CD4-positive, alpha-beta T cell (primary cell): Measurements from ENCODE around the gene NOL3. TPM values are rescaled to one million over a fixed set of nuclear protein-coding genes. Genes with fewer than 3 reads are reported as not detected.
A peak's percentile ranks its signal among the peaks of the same experiment; 100 is the strongest.
"Not testable (repeated sequence)": the region's sequence is repeated elsewhere in the genome, so short reads cannot be mapped to it uniquely, and the experiment has no call there.

ENCODE experiments used
- ATAC-seq: fragments of 200-7000 bp; cut with Tn5 transposase; one replicate; pipeline ENCODE4 v1.10.0; 2022; ENCODE audit warnings: mild to moderate bottlenecking; ENCODE audit not compliant: poor library complexity
- CTCF ChIA-PET: fragments of 350-600 bp; sonication (Branson Sonifier 250); formaldehyde crosslinking; loops from one replicate; lab custom pipeline; 2021; ENCODE audit warnings: antibody characterized with exemption, inconsistent platforms; lab: Charles Lee
- POLR2A ChIA-PET: fragments of 350-600 bp; sonication (Branson Sonifier 250); formaldehyde crosslinking; loops from one replicate; lab custom pipeline; 2021; ENCODE audit warnings: antibody characterized with exemption, inconsistent platforms; lab: Charles Lee
- DNase-seq, 14 experiments: peaks; one replicate each; pipeline ENCODE4 v3.0.0-alpha.2; 2013 to 2020; ENCODE audit warnings: mixed read lengths in 2 of 14
- H3K27ac ChIP-seq, 2 donors: one replicate each; pipeline versions ENCODE4 v1.5.1 to v1.7.0; 2013; ENCODE audit warnings: low read length in 2 of 2, low read depth in 1 of 2, mild to moderate bottlenecking in 1 of 2
- H3K27me3 ChIP-seq, 2 experiments: 1 replicate in 1 of 2; 2 replicates in 1 of 2; pipeline versions ENCODE4 v1.6.1 to v1.7.0; 2013; ENCODE audit warnings: low read length in 2 of 2, control low read depth in 1 of 2, mild to moderate bottlenecking in 1 of 2, moderate library complexity in 1 of 2; ENCODE audit not compliant: insufficient read depth in 2 of 2, control insufficient read depth in 1 of 2
- H3K36me3 ChIP-seq: one replicate; pipeline ENCODE4 v1.6.1; 2013; ENCODE audit warnings: low read length, control low read depth; ENCODE audit not compliant: insufficient read depth
- H3K4me1 ChIP-seq: one replicate; pipeline ENCODE4 v1.6.1; 2013; ENCODE audit warnings: low read length, control low read depth; ENCODE audit not compliant: insufficient read depth
- H3K4me3 ChIP-seq: one replicate; pipeline ENCODE4 v1.5.1; 2013; ENCODE audit warnings: mild to moderate bottlenecking, low read length, moderate library complexity
- H3K9me3 ChIP-seq, 2 experiments: 1 replicate in 1 of 2; 2 replicates in 1 of 2; pipeline versions ENCODE4 v1.6.1 to v1.7.0; 2013; ENCODE audit warnings: low read length in 2 of 2, mild to moderate bottlenecking in 2 of 2, control low read depth in 1 of 2, moderate library complexity in 1 of 2; ENCODE audit not compliant: control insufficient read depth in 1 of 2, insufficient read depth in 1 of 2
- H3K27ac Mint-ChIP-seq: one replicate; pipeline ENCODE4 v1.8.0; 2020; ENCODE audit warnings: mixed read lengths
- H3K27me3 Mint-ChIP-seq: one replicate; pipeline ENCODE4 v1.8.0; 2021; ENCODE audit warnings: mixed read lengths
- H3K36me3 Mint-ChIP-seq: one replicate; pipeline ENCODE4 v1.8.0; 2021; ENCODE audit warnings: low read depth, mixed read lengths
- H3K4me1 Mint-ChIP-seq: one replicate; pipeline ENCODE4 v1.8.0; 2021; ENCODE audit warnings: low read depth, mixed read lengths
- H3K4me3 Mint-ChIP-seq: one replicate; pipeline ENCODE4 v1.8.0; 2020; ENCODE audit warnings: mild to moderate bottlenecking, mixed read lengths
- H3K9me3 Mint-ChIP-seq: one replicate; pipeline ENCODE4 v1.8.0; 2020; ENCODE audit warnings: mixed read lengths
- CTCF ChIP-seq: fragments of 200-600 bp; IDR thresholded peaks from one replicate; pipeline ENCODE4 v1.8.0; 2022; ENCODE audit warnings: antibody characterized with exemption, mild to moderate bottlenecking
- intact Hi-C, 2 experiments: fragments of 100-400 bp; cut with DNase I in 1 of 2; cut with micrococcal nuclease in 1 of 2; formaldehyde crosslinking; loops; one replicate each; pipeline versions ENCODE4 v1.15.1 to v1.9.0; 2023 to 2025; cut with DNase I, micrococcal nuclease
- polyA plus RNA-seq, 2 donors: library from polyadenylated mRNA; unstranded; fragments of 120-200 nt; gene quantifications; one replicate each; pipeline ENCODE4 v1.2.1, GENCODE V29; 2013
- total RNA-seq, 174 experiments: library from RNA in 2 of 174; stranded (reverse) in 2 of 174; gene quantifications; one replicate each; pipeline ENCODE4 v1.2.3 and lab custom pipeline; 2021 to 2026

Gene NOL3
- total RNA-seq (1 to 10 TPM; 1.1 to 1.2 TPM), total RNA-seq (lab: John Stamatoyannopoulos, UW) (0.14 to 14.8 (median 1.5) reads per million in 172 experiments)
- polyA plus RNA-seq (2013, experiment 1 of 2) = 2.6 TPM
- 4.4 TPM for polyA plus RNA-seq (2013, experiment 2 of 2)

DNA sequence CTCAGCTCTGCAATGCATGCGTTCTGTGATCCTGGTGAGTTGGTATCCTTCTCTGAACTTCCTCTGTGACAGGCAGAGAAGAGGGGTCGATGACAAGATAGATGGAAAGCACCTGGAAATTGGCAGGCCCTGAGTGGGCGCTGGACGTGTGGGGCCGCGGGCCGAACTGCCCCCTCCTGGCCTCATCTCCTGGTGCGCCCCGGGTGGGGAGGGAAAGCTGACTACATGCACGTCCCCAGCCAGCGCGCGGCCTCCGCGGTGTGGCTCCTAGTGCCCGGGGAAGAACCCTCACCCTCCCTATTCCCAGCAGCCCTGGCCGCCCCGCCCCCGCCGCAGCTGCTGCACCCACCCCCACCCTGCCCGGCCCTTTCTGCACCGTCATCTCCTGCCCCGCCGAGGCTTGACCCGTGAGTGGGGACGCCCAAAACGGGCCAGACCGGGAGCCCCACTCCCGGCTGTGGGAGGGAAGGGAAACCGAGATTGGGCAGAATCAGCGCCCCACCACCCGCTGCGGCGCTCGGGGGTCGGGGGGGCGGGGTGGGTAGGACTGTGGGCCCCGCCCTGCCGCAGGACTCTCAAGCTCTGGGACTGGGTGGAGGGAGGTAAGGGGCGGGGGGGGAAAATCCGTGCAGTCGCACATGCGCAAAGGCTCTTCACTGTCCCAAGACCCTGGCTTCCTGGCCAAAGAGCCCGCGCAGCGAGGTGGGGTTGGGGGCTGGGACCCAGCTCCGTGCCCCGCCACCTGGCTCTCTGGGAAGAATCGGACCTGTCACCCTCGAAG lies at the start of gene NOL3:
TSS of gene NOL3 (plus strand) at position 371 of the 781 bp plus-strand sequence.
- Mint-ChIP-seq H3K9me3 (no peaks in the 10 kb centered on the region), H3K4me3 (peak within 1 kb of the TSS; percentile 62), H3K4me1 (peaks cover 40% of the 10 kb centered on the region), H3K27ac (no peak within 1 kb of the TSS), H3K27me3 (peaks cover 85% of the 10 kb centered on the region), H3K36me3 (no peaks in the 10 kb centered on the region)
- DNase-seq (peak in 4 of 14 experiments; percentile 29 to 59 (median 46)), ATAC-seq (no peak)
- POLR2A ChIA-PET = interaction anchor here (1.6 to 2.5 kb wide), 2 partner anchors 10 to 13 kb away, joined by 3 to 16 read pairs; partner anchors contain the start of genes FBXL8 and TRADD
- TF ChIP-seq CTCF = no peak
- Histone ChIP-seq H3K36me3 (no peaks in the 10 kb centered on the region), H3K27me3 (peaks cover 66 to 69% of the 10 kb centered on the region in 2 experiments), H3K4me3 (peak within 1 kb of the TSS; percentile 19), H3K4me1 (peaks cover 51% of the 10 kb centered on the region), H3K27ac (no peak within 1 kb of the TSS), H3K9me3 (peaks cover 0 to 16% of the 10 kb centered on the region in 2 experiments)
- CTCF ChIA-PET = interaction anchor here (0.6 to 1.9 kb wide), 4 partner anchors 15 to 189 kb away, joined by 3 to 7 read pairs (median 3); no protein-coding TSS in a partner anchor
- intact Hi-C loops = no loop called here

DNA sequence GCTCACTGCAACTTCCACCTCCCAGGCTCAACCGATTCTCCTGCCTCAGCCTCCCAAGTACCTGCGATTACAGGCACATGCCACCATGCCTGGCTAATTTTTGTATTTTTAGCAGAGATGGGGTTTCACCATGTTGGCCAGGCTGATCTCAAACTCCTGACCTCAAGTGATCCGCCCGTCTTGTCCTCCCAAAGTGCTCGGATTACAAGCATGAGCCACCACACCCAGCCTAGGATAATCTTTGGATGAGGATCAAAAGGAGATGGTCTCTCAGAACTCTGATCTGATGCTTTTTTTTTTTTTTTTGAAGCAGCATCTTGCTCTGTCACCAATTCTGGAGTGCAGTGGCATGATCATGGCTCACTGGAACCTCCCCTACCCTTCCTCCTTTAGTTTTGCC lies 47.5 kb upstream of the NOL3 start:
- H3K27me3 ChIP-seq, H3K4me3 ChIP-seq, H3K27ac ChIP-seq, intact Hi-C loops, H3K27me3 Mint-ChIP-seq, H3K4me1 ChIP-seq, H3K4me3 Mint-ChIP-seq, H3K9me3 ChIP-seq, POLR2A ChIA-PET, ATAC-seq, DNase-seq, CTCF ChIA-PET, H3K27ac Mint-ChIP-seq, H3K9me3 Mint-ChIP-seq, H3K4me1 Mint-ChIP-seq: not testable (repeated sequence)
- peaks cover 74% of the 10 kb centered on the region for H3K36me3 Mint-ChIP-seq
- peaks cover 52% of the 10 kb centered on the region for H3K36me3 ChIP-seq

DNA sequence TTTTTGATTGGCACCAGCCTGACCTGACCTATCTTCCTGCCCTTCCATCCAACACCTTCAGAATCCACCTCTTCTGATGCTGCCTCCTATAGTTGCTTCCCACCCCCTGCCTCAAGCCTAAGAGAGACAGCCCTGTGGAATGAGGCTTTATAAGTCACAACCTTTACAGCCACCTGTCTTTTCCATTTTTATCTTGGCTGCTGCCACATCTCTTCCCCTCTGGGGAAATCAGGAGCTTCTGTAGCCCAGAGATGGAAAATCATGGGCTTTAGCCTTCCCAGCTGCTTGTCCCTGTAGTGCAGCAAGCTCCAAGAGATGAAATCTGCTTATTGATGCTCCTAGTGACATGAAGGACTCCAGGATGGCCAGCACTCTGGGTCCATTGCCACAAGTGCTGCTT lies 41.9 kb upstream of the NOL3 start:
- ChIA-PET CTCF (interaction anchor here (0.7 to 1.3 kb wide), 2 partner anchors 11 to 57 kb away, joined by 3 read pairs; no protein-coding TSS in a partner anchor), POLR2A (interaction anchor here (0.5 to 0.7 kb wide), 3 partner anchors 8 to 104 kb away, joined by 3 to 4 read pairs (median 3); no protein-coding TSS in a partner anchor)
- H3K4me3 Mint-ChIP-seq = no peak overlapping the region
- DNase-seq (no peak), ATAC-seq (no peak)
- intact Hi-C loops = no loop called here
- no peak for TF ChIP-seq CTCF
- H3K36me3 Mint-ChIP-seq = peaks cover 81% of the 10 kb centered on the region
- H3K27ac ChIP-seq = no peak overlapping the region
- no peaks in the 10 kb centered on the region for H3K27me3 Mint-ChIP-seq
- no peak overlapping the region for H3K4me3 ChIP-seq
- H3K27me3 ChIP-seq = no peaks in the 10 kb centered on the region
- H3K4me1 ChIP-seq = no peaks in the 10 kb centered on the region
- H3K9me3 Mint-ChIP-seq = no peaks in the 10 kb centered on the region
- peaks cover 59% of the 10 kb centered on the region for H3K36me3 ChIP-seq
- no peak overlapping the region for H3K27ac Mint-ChIP-seq
- no peaks in the 10 kb centered on the region for H3K4me1 Mint-ChIP-seq
- H3K9me3 ChIP-seq = no peaks in the 10 kb centered on the region
